ENCODE measurements around the gene MAP1B.

MAP1B gene

DNA sequence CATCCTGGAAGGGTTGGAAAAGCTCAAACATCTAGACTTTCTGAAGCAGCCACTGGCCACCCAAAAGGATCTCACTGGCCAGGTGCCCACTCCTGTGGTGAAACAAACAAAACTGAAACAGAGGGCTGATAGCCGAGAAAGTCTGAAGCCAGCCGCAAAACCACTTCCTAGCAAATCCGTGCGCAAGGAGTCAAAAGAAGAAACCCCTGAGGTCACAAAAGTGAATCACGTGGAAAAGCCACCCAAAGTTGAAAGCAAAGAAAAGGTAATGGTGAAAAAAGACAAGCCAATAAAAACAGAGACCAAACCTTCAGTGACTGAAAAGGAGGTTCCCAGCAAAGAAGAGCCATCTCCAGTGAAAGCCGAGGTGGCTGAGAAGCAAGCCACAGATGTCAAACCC lies 87.6 kb downstream of the MAP1B start:
- no peaks in the 10 kb centered on the region for H3K36me3 Mint-ChIP-seq (ENCODE audit: low read depth)
- H3K4me1 Mint-ChIP-seq (ENCODE audit: low read depth): peaks cover 11% of the 10 kb centered on the region
- no peak overlapping the region for H3K27ac Mint-ChIP-seq
- H3K27me3 Mint-ChIP-seq: peaks cover 91% of the 10 kb centered on the region
- no peaks in the 10 kb centered on the region for H3K9me3 Mint-ChIP-seq
- H3K4me3 Mint-ChIP-seq: no peak overlapping the region
- no peak for DNase-seq

DNA sequence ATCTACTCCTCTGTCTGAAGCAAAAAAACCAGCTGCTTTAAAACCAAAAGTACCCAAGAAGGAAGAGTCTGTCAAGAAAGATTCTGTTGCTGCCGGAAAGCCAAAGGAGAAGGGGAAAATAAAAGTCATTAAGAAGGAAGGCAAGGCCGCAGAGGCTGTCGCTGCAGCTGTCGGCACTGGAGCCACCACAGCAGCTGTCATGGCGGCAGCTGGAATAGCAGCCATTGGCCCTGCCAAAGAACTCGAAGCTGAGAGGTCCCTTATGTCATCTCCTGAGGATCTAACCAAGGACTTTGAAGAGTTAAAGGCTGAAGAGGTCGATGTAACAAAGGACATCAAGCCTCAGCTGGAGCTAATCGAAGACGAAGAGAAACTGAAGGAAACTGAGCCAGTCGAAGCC lies 88.3 kb downstream of the MAP1B start:
- peaks cover 11% of the 10 kb centered on the region for H3K4me1 Mint-ChIP-seq (ENCODE audit: low read depth)
- H3K9me3 Mint-ChIP-seq: no peaks in the 10 kb centered on the region
- peaks cover 85% of the 10 kb centered on the region for H3K27me3 Mint-ChIP-seq
- no peak overlapping the region for H3K27ac Mint-ChIP-seq
- H3K36me3 Mint-ChIP-seq (ENCODE audit: low read depth): no peaks in the 10 kb centered on the region
- DNase-seq: no peak
- no peak overlapping the region for H3K4me3 Mint-ChIP-seq

DNA sequence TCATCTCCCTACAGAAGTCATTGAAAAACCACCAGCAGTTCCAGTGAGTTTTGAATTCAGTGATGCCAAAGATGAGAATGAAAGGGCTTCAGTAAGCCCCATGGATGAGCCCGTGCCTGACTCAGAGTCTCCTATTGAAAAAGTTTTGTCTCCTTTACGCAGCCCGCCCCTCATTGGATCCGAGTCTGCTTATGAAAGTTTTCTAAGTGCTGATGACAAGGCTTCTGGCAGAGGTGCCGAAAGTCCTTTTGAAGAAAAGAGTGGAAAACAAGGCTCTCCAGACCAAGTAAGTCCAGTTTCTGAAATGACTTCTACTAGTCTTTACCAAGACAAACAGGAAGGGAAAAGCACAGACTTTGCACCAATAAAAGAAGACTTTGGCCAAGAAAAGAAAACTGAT lies 90.1 kb downstream of the MAP1B start:
- Mint-ChIP-seq H3K4me3 (no peak overlapping the region), H3K27ac (no peak overlapping the region), H3K27me3 (peaks cover 68% of the 10 kb centered on the region), H3K9me3 (no peaks in the 10 kb centered on the region), H3K4me1 (ENCODE audit: low read depth) (peaks cover 11% of the 10 kb centered on the region), H3K36me3 (ENCODE audit: low read depth) (no peaks in the 10 kb centered on the region)
- no peak for DNase-seq

DNA sequence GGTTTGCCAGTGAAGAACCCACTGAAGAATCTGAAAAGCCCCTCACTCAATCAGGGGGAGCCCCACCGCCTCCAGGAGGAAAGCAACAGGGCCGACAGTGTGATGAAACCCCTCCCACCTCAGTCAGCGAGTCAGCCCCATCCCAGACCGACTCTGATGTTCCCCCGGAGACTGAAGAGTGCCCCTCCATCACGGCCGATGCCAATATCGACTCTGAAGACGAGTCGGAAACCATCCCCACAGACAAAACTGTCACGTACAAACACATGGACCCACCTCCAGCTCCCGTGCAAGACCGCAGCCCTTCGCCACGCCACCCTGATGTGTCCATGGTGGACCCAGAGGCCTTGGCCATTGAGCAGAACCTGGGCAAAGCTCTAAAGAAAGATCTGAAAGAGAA lies 92.4 kb downstream of the MAP1B start:
- Mint-ChIP-seq H3K27ac (no peak overlapping the region), H3K36me3 (ENCODE audit: low read depth) (no peaks in the 10 kb centered on the region), H3K4me1 (ENCODE audit: low read depth) (peaks cover 9% of the 10 kb centered on the region), H3K4me3 (no peak overlapping the region), H3K27me3 (peaks cover 46% of the 10 kb centered on the region), H3K9me3 (no peaks in the 10 kb centered on the region)
- DNase-seq: no peak

DNA sequence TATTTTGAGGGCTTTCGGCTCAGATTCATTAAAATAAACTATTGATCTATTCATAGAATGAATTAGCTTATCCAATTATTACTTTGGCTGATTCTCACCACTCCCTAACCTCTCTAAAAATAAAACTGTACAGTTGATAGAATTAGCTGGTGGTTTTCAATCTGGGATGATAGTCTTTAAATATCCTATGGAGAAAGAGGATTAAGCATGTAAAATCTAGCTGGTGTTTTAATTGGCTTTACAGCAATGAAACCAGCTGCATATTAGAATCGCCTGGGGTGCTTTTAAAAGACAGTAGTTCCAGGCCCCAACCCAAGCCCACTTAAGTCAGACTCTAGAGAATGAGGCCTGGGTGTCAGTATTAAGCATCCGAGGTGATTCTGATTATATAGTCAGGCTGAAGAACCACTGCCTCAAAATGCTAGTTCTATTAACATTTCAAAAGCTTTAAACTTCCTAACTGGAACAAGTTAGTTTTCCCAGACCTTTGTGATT lies 95.1 kb downstream of the MAP1B start:
- peaks cover 19% of the 10 kb centered on the region for H3K4me1 Mint-ChIP-seq (ENCODE audit: low read depth)
- H3K27me3 Mint-ChIP-seq: peaks cover 19% of the 10 kb centered on the region
- DNase-seq: no peak
- H3K27ac Mint-ChIP-seq: no peak overlapping the region
- H3K36me3 Mint-ChIP-seq (ENCODE audit: low read depth): peaks cover 8% of the 10 kb centered on the region
- H3K9me3 Mint-ChIP-seq: no peaks in the 10 kb centered on the region
- no peak overlapping the region for H3K4me3 Mint-ChIP-seq

DNA sequence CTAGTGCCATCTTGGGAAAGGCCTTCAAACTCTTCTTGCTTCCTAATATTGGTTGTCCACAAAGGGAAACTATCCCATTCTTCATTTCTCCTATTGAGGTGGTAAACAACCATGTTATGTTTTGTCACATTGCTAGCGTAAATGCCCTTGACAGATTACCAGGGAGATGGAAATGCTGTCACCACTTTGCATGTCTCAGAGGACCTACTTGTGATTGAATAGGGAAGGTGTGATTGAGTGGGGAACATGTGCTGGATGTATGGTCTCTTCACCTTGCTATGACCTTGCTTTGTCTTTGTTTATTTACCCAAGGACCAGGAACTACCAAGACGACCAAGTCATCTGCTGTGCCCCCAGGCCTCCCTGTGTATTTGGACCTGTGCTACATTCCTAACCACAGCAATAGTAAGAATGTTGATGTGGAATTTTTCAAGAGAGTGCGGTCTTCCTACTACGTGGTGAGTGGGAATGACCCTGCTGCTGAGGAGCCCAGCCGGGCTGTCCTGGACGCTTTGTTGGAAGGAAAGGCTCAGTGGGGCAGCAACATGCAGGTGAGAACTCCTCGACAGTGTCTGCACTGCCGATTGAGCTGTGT lies 96.1 kb downstream of the MAP1B start:
- no peak overlapping the region for H3K27ac Mint-ChIP-seq
- peaks cover 25% of the 10 kb centered on the region for H3K4me1 Mint-ChIP-seq (ENCODE audit: low read depth)
- H3K4me3 Mint-ChIP-seq: no peak overlapping the region
- H3K9me3 Mint-ChIP-seq: no peaks in the 10 kb centered on the region
- DNase-seq: no peak
- peaks cover 10% of the 10 kb centered on the region for H3K27me3 Mint-ChIP-seq
- H3K36me3 Mint-ChIP-seq (ENCODE audit: low read depth): peaks cover 10% of the 10 kb centered on the region

DNA sequence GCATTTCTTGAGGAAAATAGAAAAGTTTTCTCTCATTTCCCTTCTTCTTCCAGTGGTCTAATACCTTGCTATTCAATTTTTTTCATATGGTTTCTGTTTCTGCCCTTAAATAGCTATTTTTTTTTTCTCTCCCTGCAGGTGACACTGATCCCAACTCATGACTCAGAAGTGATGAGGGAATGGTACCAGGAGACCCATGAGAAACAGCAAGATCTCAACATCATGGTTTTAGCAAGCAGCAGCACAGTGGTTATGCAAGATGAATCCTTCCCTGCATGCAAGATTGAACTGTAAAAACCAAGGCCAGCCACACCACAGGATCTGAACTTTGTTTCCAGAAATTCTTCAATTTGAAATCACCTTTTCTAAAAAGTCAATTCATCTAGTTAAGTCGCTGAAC lies 97.7 kb downstream of the MAP1B start:
- H3K4me1 Mint-ChIP-seq (ENCODE audit: low read depth): peaks cover 35% of the 10 kb centered on the region
- H3K27ac Mint-ChIP-seq: no peak overlapping the region
- DNase-seq: no peak
- H3K4me3 Mint-ChIP-seq: no peak overlapping the region
- peaks cover 15% of the 10 kb centered on the region for H3K36me3 Mint-ChIP-seq (ENCODE audit: low read depth)
- H3K27me3 Mint-ChIP-seq: no peaks in the 10 kb centered on the region
- H3K9me3 Mint-ChIP-seq: no peaks in the 10 kb centered on the region

DNA sequence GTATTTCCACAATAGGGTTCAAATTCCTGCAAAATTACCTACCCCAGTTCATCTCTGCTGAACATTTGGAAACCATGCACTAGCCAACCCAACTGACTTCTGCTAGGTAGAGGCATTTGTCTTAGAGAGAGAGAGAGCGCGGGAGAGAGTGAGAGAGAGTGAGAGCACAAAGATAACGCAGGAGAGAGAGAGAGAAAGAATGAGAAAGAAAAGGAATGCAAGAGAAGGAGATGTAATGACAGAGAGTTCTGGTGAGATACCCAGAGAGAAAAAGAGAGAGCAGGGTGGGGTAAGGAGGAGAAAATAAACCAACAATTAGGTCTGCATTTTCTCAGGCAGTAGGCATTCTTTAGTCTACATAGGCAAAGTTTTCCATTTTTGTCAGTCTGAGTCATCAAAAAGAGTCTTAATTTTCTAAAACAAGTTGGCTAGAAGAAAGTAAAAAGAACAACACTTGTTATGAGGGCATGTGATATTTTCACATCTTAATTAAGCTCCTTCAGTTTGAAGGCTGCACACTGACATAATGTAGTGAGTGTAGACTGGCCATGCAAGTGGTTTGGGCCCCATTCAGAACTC lies 98.2 kb downstream of the MAP1B start:
- DNase-seq: no peak
- Mint-ChIP-seq H3K27me3 (no peaks in the 10 kb centered on the region), H3K36me3 (ENCODE audit: low read depth) (peaks cover 15% of the 10 kb centered on the region), H3K4me1 (ENCODE audit: low read depth) (peaks cover 35% of the 10 kb centered on the region), H3K4me3 (no peak overlapping the region), H3K9me3 (no peaks in the 10 kb centered on the region), H3K27ac (no peak overlapping the region)

DNA sequence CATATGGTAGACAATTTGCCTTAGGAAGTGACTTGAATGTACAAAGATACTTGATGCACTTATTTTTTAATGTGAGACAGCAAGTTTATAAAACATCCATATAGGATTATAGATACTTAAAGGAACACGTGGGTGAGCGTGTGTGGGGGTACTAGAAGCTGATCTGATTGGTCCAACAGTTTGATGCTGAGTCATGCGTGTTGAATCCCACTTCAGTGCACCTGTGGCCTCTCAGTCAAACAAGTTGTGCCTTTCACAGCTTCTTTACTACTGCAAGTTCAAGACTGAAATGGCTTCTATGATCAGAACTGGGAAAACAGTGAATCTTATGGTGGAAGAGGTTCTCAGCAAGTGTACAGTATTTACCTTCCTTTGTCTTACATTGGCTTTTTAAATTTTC lies 98.9 kb downstream of the MAP1B start:
- peaks cover 35% of the 10 kb centered on the region for H3K4me1 Mint-ChIP-seq (ENCODE audit: low read depth)
- H3K36me3 Mint-ChIP-seq (ENCODE audit: low read depth): peaks cover 16% of the 10 kb centered on the region
- H3K27me3 Mint-ChIP-seq: no peaks in the 10 kb centered on the region
- H3K27ac Mint-ChIP-seq: no peak overlapping the region
- DNase-seq: no peak
- no peak overlapping the region for H3K4me3 Mint-ChIP-seq
- no peaks in the 10 kb centered on the region for H3K9me3 Mint-ChIP-seq

DNA sequence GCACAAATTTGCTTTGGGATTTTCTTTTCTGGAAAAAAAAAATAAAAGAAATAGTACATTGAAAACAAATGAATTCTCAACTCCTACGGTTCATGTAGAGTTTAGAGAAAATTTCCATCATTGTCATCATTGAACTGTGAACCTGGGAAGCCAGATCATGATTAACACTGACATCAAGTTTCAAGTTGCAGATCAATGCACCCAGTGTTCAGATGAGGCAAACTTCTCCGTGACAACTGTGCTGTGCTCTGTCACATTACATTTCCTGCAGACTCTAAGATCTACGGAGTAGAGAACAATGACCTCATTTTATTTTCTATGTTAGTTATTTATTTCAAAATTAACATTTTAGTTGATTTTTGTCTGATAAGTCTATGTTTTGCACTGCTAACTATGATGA lies 99.7 kb downstream of the MAP1B start:
- DNase-seq: no peak
- peaks cover 35% of the 10 kb centered on the region for H3K4me1 Mint-ChIP-seq (ENCODE audit: low read depth)
- no peak overlapping the region for H3K27ac Mint-ChIP-seq
- H3K27me3 Mint-ChIP-seq: no peaks in the 10 kb centered on the region
- H3K9me3 Mint-ChIP-seq: no peaks in the 10 kb centered on the region
- no peak overlapping the region for H3K4me3 Mint-ChIP-seq
- peaks cover 18% of the 10 kb centered on the region for H3K36me3 Mint-ChIP-seq (ENCODE audit: low read depth)

DNA sequence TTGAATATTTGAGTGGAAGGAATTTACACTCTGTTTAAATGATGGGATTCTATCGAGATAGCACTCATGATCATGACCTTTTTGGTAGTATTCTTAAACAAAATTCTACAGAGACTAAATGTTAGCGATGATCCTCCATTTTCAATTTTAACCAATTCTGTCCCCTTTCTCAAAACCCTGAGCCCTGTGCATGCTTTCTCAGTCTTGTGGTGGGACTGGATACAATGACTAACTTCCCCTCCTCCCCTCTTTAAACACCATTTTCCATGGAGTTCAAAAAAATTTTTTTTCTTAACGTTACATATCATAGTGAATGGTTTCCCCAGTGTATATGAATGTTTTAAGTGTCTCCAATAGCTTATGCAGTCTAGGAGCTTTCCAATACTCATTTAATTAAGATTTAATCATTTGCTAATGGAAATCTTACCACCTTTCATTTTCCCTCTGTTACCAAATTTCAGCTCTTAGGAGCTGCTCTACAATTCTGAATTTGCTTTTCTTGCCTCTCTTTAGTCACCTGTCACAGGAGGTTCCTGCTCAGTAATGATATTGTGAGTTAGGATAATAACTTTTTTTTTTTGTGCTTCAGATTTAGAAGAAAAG lies 101.2 kb downstream of the MAP1B start:
- H3K27ac Mint-ChIP-seq: no peak overlapping the region

DNA sequence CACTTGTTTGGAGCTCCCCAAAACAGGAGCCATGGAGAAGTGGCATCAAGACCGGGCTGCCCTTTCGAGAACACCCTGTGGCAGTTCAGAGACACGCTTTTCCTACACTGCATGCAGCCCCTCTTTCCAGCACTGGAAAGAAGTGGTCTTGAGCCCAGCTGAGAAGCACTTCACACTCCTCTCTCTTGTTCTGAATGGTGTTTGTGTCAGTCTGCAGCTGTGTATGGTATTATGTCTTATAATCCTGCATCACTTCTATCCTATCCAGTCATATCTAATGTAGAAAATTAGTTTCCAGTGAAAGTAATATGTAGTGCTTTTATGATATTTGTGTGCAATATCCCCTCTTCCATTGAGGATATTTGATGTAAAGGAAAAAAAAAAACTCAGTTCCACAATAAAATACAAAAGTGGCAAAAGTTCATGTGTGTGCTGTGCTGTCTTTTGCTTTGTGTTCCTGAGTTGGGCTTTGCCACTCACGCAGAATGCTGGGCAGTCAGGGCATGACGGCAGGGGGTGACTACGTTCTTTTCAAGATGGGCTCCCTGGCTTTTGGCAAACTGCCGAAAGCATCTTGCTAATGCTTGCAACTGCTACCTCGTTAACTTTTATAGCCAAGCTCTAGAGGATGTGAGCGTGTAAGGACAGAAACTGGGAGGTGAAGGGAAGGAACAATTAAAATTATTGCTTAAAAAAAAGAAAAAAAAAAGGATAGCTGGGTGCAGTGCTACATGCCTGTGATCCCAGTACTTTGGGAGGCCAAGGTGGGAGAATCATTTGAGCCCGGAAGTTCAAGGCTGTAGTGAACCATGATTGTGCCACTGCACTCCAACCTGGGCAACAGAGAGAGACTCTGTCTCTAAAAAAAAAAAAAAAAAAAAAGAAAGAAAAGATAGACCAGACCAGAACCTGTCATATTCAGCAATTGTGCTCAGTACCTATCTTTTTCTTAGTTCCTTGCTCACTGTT lies 102.2 kb downstream of the MAP1B start:
- no peaks in the 10 kb centered on the region for H3K27me3 Mint-ChIP-seq
- no peak overlapping the region for H3K4me3 Mint-ChIP-seq
- no peak for DNase-seq
- peaks cover 43% of the 10 kb centered on the region for H3K4me1 Mint-ChIP-seq (ENCODE audit: low read depth)
- no peaks in the 10 kb centered on the region for H3K9me3 Mint-ChIP-seq
- peaks cover 30% of the 10 kb centered on the region for H3K36me3 Mint-ChIP-seq (ENCODE audit: low read depth)
- no peak overlapping the region for H3K27ac Mint-ChIP-seq

More for the DNA sequence above, 101.2 kb downstream of the MAP1B start:
- H3K36me3 Mint-ChIP-seq (ENCODE audit: low read depth): peaks cover 20% of the 10 kb centered on the region
- no peak overlapping the region for H3K4me3 Mint-ChIP-seq
- H3K4me1 Mint-ChIP-seq (ENCODE audit: low read depth): peaks cover 35% of the 10 kb centered on the region
- DNase-seq: no peak
- H3K27me3 Mint-ChIP-seq: no peaks in the 10 kb centered on the region
- H3K9me3 Mint-ChIP-seq: no peaks in the 10 kb centered on the region

DNA sequence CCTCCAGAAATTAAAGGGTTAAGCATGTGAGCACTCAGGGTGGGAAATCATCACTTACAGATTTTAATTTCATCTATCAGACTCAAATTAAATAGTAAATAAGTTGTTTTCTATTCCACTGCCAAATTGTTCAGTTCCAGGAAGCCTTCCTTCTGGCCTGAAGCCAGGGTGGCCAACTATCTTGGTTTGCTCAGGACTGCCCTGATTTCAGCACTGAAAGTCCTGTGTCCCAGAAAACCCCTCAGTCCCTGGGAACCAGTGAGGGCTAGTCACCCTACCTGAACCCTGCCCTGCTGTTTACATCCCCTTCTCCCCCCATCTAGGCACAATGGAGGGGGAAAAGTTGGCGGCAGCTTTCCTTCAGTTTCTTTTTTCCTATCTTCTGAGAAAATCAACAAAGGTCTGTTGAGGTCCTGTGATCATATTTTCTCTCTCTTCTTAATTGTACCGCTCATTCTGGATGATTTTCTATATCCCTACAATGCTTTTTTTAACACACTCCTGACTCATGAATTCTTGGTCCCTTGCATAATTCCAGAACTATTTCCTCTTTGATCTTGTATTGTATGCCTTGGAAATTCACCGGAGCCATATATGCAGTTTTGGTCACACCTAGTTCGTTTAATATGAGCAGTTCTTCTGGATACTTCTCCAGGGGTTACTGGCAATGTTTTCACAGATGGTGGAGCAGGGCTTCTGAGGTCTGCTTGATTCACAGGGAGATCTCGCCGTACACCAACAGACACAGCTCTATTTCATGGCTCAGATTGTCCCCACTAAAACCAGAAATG lies 103.8 kb downstream of the MAP1B start:
- Mint-ChIP-seq H3K27ac (no peak overlapping the region), H3K9me3 (no peaks in the 10 kb centered on the region), H3K4me3 (no peak overlapping the region), H3K36me3 (ENCODE audit: low read depth) (peaks cover 35% of the 10 kb centered on the region), H3K27me3 (no peaks in the 10 kb centered on the region), H3K4me1 (ENCODE audit: low read depth) (peaks cover 35% of the 10 kb centered on the region)
- DNase-seq: no peak

DNA sequence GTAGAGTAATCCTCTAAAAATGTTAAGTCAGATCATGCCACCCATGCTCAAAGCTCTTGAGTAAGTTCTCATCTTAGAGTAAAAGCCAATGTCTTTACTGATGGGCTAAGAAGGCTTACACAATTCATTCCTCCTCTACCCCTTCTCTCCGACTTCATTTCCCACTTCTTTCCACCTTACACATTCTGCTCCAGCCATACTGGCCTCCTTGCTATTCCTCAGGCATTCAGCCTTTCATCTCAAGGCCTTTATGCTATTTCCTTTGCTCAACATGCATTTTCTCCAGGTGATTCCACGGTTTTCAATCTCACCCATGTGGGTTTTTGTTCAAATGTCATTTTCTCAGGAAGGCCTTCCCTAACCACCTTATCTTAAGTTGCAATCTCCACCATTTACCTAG lies 104.9 kb downstream of the MAP1B start:
- peaks cover 41% of the 10 kb centered on the region for H3K36me3 Mint-ChIP-seq (ENCODE audit: low read depth)
- no peak overlapping the region for H3K4me3 Mint-ChIP-seq
- DNase-seq: no peak
- H3K27ac Mint-ChIP-seq: no peak overlapping the region
- no peaks in the 10 kb centered on the region for H3K27me3 Mint-ChIP-seq
- H3K9me3 Mint-ChIP-seq: no peaks in the 10 kb centered on the region
- peaks cover 25% of the 10 kb centered on the region for H3K4me1 Mint-ChIP-seq (ENCODE audit: low read depth)

Measured in activated T-cell treated with anti-CD3 and anti-CD28 coated beads, Interleukin-2, amount 50 U/mL, for 24 hours (primary cell).